GM21723 (cell line): ENCODE results near the gene ERI3.

Source experiments
- ATAC-seq: cut with Tn5 transposase; IDR thresholded peaks from one replicate; pipeline ENCODE4 v1.9.1; 2021; ENCODE audit warnings: mild to moderate bottlenecking, moderate library complexity; ENCODE audit not compliant: unreplicated experiment

Gene ERI3

GRCh38 chr1:44318097-44319088, 36.7 kb downstream of the ERI3 start:
- no peak for ATAC-seq

DNA sequence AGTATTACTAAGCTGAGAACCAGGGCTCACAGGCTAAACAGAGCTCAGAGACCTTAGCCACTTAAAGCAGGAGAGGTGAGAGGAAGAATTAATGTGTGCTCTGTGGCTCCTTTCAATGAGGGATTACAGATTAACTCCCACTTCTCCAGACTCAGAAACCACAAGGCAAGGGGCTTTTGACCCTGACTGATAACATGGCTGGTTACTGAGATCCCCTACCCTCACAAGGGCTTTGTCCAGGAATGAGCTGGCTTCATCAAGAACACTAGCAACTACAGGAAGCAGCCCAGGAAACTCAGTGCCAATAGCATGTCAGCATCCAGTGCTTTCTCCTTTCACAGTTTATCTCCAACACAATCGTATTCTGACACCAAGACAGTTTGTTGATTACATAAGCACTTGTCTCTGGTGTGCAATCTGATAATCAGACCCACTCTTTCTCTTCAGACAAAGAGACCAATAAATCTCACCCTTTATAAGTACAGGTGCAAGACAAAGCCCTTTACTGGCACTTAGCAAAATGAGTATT, 38.8 kb downstream of the ERI3 start:
- ATAC-seq: no peak

GRCh38 chr1:44315521-44315920, 39.5 kb downstream of the ERI3 start:
- ATAC-seq: no peak

DNA sequence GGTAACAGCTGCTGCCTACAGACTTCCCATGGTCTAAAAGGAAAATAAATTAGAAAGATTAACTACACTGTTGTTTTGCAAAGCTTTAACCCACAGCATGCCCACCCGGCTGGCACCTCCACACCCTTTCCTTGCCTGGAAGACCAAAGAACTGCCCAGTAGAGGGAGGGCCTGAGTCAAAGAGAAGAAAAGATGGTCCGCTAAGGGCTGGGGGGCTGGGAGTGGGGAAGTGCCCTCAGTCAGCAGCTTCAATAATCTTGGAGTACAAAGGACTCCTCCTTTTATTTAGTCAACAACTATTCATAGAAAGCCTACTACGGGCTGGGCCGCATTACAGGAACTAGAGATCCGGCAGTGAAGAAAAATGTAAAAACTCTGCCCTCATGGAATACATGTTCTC, 40.6 kb downstream of the ERI3 start:
- no peak for ATAC-seq

DNA sequence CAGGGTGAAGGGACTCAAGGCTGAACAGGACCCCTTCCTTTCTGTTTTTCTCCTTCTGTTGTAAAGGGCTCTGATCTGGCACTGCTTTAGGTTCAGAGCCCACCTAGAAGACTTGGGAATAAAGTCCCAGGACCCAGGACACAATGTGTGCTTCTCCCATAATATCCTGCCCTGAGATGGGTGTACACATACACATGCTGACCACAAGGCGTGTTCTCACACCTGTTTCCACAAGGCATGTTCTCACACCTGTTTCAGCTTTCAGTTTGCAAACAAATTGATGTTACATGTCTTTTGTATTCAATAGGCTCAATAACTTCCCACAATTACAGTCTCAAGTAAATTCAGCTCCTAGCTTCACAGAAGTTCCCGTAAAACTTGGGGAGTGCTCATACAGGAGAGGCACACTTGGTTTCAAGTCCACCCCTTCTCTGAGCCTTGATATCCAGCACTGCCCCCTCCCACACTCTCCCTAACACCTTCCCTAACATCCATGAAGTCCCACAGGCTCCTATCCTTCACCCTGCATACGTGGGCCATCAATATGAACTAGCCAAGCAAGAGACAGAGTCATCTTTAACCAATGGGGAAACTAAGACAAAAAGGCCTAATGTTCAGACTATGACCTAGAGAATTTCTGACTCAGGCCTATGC, 41.7 kb downstream of the ERI3 start:
- ATAC-seq: no peak

GRCh38 chr1:44312399-44313196, 42.5 kb downstream of the ERI3 start:
- ATAC-seq: no peak

- no peak for ATAC-seq
Observed at GRCh38 chr1:44310006-44310405, 45.1 kb downstream of the ERI3 start.

DNA sequence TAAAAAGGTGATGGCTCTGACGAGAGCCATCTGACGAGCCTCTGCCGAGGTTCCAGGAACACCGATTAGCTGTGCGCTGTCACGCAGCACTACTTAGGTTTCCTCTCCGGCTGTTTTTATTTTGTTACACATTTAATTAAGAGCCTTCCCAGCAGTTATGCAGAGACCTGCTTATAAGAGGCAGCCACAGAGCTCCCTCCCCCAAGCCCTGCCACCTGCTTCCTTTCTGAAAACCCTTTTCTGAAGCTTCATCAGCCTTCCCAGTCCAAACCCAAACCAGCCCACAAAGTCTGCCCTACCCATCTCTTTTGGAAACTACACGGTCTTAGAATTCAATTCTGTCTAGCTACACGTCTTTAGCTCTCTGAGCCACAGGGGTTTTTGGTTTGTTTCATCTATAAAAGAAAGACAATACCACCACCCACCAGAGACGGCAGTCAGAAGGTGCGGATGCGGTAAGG, 49.1 kb downstream of the ERI3 start:
- ATAC-seq: no peak

GRCh38 chr1:44303532-44303931, 51.5 kb downstream of the ERI3 start:
- ATAC-seq: no peak

- no peak for ATAC-seq
Observed at GRCh38 chr1:44302541-44302940, 52.5 kb downstream of the ERI3 start.

GRCh38 chr1:44301442-44301841, 53.6 kb downstream of the ERI3 start:
- ATAC-seq: no peak

- ATAC-seq: no peak
Observed at GRCh38 chr1:44300852-44301251, 54.2 kb downstream of the ERI3 start.

- ATAC-seq: no peak
Observed at GRCh38 chr1:44297695-44298400, 57.2 kb downstream of the ERI3 start.

DNA sequence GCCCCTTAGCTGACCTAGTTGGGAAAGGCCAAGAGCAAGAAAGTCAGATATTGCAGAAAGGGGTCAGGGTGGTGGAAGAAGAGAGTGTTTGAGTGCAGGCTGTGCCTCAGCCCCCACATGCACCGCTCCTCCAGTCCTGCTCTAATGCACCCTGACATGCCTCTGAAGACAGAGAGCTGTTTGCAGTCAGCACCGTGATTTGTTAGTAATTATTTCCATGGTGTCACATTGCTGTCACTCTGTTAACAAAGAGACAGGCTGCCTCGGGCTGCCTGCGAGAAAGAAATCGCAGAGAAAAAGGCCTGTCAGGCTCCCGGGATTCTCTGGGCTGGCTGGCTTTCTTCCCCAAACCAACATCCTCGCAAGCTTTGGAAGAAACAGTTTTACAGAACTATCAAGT, 58.3 kb downstream of the ERI3 start:
- no peak for ATAC-seq

DNA sequence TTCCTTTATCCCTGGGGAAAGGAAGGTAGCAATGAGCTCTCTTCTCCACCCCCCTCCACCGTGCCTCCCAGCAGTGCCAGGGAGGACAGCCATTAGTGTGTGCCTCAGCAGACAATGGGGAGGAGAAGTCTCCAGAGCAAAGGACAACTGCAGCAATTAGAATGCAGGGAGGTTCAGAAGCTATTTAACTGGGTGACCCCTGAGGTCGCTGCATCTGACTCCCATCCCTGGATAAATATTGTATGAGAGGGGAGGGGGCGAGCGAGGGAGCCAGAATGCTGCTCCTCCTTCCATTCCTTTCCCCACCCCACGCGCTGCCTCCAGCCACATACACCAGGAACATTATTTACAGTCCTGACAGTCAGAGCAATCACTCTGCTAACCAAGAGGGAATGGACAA, 59.0 kb downstream of the ERI3 start:
- no peak for ATAC-seq

- no peak for ATAC-seq
Observed at GRCh38 chr1:44294588-44295007, 60.5 kb downstream of the ERI3 start.

DNA sequence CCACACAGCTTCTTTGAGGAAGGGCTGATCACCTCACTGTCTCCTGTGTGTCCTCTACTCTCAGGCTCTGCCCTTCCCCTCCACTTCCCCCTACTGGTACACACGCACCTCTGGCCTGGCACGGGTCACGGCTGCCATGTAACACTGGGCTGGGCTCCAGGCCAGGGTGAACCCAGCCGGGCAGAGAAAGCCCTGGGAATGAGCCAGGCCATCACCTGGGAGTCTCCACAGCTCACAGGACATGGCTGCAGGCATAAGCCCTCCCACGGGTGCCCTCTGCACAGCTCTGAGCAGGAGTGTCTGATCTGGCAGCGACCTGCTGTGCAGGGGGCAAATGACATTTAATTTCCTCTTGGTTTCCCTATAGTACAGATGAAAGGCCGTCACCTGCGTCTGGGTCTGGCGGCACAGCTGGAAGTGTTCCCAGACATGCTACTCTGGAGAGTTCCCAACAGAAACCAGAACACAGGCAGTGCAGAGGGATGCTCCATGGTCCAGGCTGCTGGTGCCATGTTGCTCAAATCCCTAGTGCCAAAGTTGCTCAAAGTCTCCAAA, 61.2 kb downstream of the ERI3 start:
- no peak for ATAC-seq

GRCh38 chr1:44292651-44293050, 62.4 kb downstream of the ERI3 start:
- ATAC-seq: no peak

GRCh38 chr1:44290250-44291094, 64.6 kb downstream of the ERI3 start:
- ATAC-seq: no peak
